Thyroid gland (tissue), 4 donors: Measurements from ENCODE around the gene OPTC. TPM values are rescaled to one million over a fixed set of nuclear protein-coding genes. Genes with fewer than 3 reads are reported as not detected.
A peak's percentile ranks its signal among the peaks of the same experiment; 100 is the strongest.

Experiments used
- DNase-seq, 2 donors: peaks; one replicate each; pipeline ENCODE4 v3.0.0-alpha.2; 2019
- H3K27ac ChIP-seq, 3 donors: fragments of 200-600 bp; sonication (generic); 1 replicate in 2 of 3; 2 replicates in 1 of 3; pipeline ENCODE4 v1.5.1; 2016 to 2019; ENCODE audit warnings: mild to moderate bottlenecking in 1 of 3, moderate library complexity in 1 of 3
- H3K27me3 ChIP-seq: fragments of 200-600 bp; sonication (generic); one replicate; pipeline ENCODE4 v1.5.1; 2019
- H3K36me3 ChIP-seq, 2 donors: fragments of 200-600 bp; sonication (generic); one replicate each; pipeline ENCODE4 v1.5.1; 2016 to 2019
- H3K4me1 ChIP-seq, 2 donors: fragments of 200-600 bp; sonication (generic); one replicate each; pipeline ENCODE4 v1.5.1; 2017 to 2019
- H3K4me3 ChIP-seq, 3 donors: fragments of 200-600 bp; sonication (generic); replicated peaks in 1 of 3; 1 replicate in 2 of 3; 2 replicates in 1 of 3; pipeline ENCODE4 v1.5.1; 2016; ENCODE audit warnings: mild to moderate bottlenecking in 1 of 3
- H3K9me3 ChIP-seq: fragments of 200-600 bp; sonication (generic); one replicate; pipeline ENCODE4 v1.5.1; 2017
- POLR2A ChIP-seq, 2 donors: fragments of 450-650 bp; IDR thresholded peaks; one replicate each; pipeline ENCODE4 v1.6.1; 2017; ENCODE audit warnings: antibody characterized with exemption in 2 of 2, mild to moderate bottlenecking in 2 of 2, moderate library complexity in 1 of 2
- WGBS, 2 donors: methylation state at CpG; one replicate each; pipeline ENCODE4 v1.1.5; 2017; 5-methylcytosine and 5-hydroxymethylcytosine counted together
- intact Hi-C: fragments of 100-400 bp; cut with DNase I; formaldehyde crosslinking; loops from one replicate; pipeline ENCODE4 v1.15.1; 2023
- total RNA-seq, 4 donors: library from RNA; depleted of rRNA; stranded (reverse); fragments of >200 nt; gene quantifications; one replicate each; pipeline ENCODE4 v1.2.3, GENCODE V29; 2016
- TF ChIP-seq, protein P1 (sequence below), 6 experiments: fragments of 200-600 bp in 3 of 6; fragments of 450-650 bp in 3 of 6; sonication (generic) in 3 of 6; IDR thresholded peaks; one replicate each; pipeline ENCODE4 v1.5.1; 2016 to 2019; ENCODE audit warnings: antibody characterized with exemption in 6 of 6, mild to moderate bottlenecking in 2 of 6, inconsistent platforms in 1 of 6, moderate library complexity in 1 of 6

OPTC gene
- total RNA-seq, 4 donors from 2014 or later, result not detected

DNA sequence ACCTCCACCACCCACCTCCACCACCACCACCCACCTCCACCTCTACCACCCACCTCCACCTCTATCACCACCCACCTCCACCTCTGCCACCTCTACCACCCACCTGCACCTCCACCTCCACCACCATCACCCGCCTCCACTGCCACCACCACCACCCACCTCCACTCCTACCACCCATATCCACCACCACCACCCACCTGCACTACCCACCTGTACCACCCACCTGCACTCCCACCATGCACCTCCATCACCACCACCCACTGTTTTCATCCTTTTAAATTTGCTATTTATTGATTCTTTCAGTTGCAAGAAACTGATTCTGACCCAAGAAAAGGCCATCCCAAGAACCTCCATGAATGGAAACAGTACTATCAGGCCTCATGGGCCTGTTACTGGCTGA is 6.3 kb downstream of the OPTC start:
- Histone ChIP-seq H3K4me3 (no peak overlapping the region), H3K27me3 (no peaks in the 10 kb centered on the region), H3K4me1 (no peaks in the 10 kb centered on the region), H3K9me3 (no peaks in the 10 kb centered on the region), H3K36me3 (no peaks in the 10 kb centered on the region), H3K27ac (no peak overlapping the region)
- no peak for TF ChIP-seq POLR2A (IDR thresholded peaks at IDR 0.05)
- TF ChIP-seq, protein P1, sequence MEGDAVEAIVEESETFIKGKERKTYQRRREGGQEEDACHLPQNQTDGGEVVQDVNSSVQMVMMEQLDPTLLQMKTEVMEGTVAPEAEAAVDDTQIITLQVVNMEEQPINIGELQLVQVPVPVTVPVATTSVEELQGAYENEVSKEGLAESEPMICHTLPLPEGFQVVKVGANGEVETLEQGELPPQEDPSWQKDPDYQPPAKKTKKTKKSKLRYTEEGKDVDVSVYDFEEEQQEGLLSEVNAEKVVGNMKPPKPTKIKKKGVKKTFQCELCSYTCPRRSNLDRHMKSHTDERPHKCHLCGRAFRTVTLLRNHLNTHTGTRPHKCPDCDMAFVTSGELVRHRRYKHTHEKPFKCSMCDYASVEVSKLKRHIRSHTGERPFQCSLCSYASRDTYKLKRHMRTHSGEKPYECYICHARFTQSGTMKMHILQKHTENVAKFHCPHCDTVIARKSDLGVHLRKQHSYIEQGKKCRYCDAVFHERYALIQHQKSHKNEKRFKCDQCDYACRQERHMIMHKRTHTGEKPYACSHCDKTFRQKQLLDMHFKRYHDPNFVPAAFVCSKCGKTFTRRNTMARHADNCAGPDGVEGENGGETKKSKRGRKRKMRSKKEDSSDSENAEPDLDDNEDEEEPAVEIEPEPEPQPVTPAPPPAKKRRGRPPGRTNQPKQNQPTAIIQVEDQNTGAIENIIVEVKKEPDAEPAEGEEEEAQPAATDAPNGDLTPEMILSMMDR (IDR thresholded peaks at IDR 0.05), result no peak
- WGBS, 2 donors, result 96% methylated on average over 1 of the region's 1 CpG
- intact Hi-C loops, result loop anchor here (10.0 kb wide), 1 partner anchor 125 kb away; the partner anchor contains the start of gene ATP2B4
- DNase-seq, result no peak

DNA sequence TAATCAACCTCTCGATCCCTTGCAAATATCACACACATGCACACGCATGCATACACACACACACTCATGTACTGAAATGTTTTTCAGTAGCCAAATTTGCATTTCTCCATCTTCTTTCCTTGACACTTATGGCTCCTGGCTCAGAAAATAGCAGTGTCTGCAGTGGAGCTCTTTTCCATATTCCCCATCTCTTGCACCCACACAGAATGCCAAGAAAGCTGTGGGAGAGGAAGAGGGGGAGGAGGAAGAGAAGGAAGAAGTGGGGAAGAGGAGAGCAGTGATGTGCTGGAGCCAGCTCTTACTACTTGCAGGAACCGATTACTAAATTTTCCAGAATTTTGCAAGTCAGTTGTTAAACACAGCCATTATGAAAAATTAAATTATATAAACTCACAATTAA is 9.9 kb downstream of the OPTC start:
- Histone ChIP-seq H3K27me3 (no peaks in the 10 kb centered on the region), H3K36me3 (no peaks in the 10 kb centered on the region), H3K9me3 (no peaks in the 10 kb centered on the region), H3K4me1 (peaks cover 5 to 15% of the 10 kb centered on the region in 2 donors), H3K27ac (no peak overlapping the region), H3K4me3 (no peak overlapping the region)
- TF ChIP-seq POLR2A (IDR thresholded peaks at IDR 0.05), result no peak
- TF ChIP-seq, protein P1 (IDR thresholded peaks at IDR 0.05), result no peak
- no peak for DNase-seq
- 81 to 87% methylated on average over 3 of the region's 3 CpGs for WGBS, 2 donors
- intact Hi-C loops, result loop anchor here (2.0 to 10.0 kb wide), 2 partner anchors 121 to 199 kb away; partner anchors contain the start of gene ATP2B4

DNA sequence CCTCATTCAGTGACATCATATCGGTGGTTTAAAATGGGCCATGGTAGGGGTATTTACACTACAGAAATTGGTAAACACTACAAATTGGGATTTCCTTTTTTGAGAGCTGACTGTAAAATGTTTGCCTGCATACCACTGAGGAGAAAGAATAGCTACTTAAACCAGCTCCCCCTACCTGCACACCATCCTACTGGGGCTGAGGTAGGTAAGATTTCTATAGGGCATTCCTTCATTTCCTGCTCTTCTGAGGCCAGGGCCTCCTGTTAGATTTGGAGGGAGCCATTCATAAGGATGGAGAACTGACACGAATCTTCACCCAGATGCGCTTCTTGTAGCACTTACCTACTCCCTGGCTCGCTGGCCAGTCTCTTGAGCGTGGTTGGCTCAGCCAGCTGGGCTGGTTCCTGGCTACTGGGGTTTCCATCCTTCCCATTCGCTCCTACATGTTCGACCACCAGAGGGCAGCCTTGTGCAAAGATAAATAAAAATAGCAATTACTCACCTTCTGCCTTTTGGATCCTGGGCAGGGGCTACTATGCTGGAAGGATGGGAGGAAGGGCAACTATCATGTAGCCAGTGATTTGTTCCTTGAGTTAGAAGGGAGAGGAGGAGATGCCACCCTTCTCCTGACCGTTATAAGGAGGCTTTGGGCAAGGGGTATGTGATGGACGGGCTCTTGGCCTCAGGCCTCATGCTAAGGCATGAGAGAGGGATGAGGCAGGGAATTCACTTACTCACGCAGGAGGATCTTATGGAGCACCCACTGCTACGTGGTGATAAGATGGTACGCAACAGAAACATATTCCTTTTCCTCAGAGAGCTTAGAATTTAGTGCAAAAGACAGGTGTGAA is 10.7 kb downstream of the OPTC start:
- intact Hi-C loops, result loop anchor here (10.0 kb wide), 1 partner anchor 120 kb away; the partner anchor contains the start of gene ATP2B4
- DNase-seq, result peak; percentile 84 to 88
- Histone ChIP-seq H3K9me3 (no peaks in the 10 kb centered on the region), H3K27ac (no peak overlapping the region), H3K36me3 (no peaks in the 10 kb centered on the region), H3K4me3 (no peak overlapping the region), H3K27me3 (no peaks in the 10 kb centered on the region), H3K4me1 (peaks cover 5 to 15% of the 10 kb centered on the region in 2 donors)
- TF ChIP-seq, protein P1 (IDR thresholded peaks at IDR 0.05), result peak; percentile 38 to 86 (median 75)
- TF ChIP-seq POLR2A (IDR thresholded peaks at IDR 0.05), result no peak
- WGBS, 2 donors, result 33 to 34% methylated on average over 12 of the region's 12 CpGs

DNA sequence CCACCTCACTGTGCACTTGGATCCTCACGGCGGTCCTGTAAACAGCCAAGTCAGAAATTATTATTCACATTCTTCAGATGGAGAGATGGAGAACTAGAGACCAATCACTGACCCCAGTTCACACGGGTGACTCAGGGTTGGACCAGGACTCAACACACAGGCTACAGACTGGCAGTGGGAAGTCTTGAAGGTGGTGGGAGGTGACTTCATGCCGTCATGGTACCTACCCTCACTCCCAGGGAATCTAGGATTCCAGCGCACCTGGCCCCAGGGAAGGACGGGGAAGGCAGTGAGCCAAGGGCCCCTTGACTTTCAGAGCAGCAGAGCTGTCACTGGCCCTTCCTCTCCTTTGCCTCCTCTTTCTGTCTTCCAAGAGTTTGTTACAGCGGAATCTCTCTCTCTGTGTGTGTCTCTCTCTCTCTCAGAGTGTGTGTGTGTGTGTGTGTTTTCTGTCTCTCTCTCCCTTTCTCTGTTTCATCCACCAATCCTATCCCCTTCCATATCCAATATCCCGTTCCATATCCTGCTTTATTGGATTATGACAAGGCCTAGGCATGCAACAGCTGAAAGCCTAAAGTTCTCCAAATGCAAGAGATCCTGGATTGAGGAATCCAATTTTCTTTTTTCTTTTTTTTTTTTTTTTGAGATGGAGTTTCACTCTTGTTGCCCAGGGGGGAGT is 11.7 kb downstream of the OPTC start:
- 84 to 88% methylated on average over 8 of the region's 8 CpGs for whole genome bisulfite sequencing, 2 donors
- Histone ChIP-seq H3K4me3 (no peak overlapping the region), H3K36me3 (no peaks in the 10 kb centered on the region), H3K27ac (no peak overlapping the region), H3K4me1 (peaks cover 5 to 15% of the 10 kb centered on the region in 2 donors), H3K9me3 (no peaks in the 10 kb centered on the region), H3K27me3 (no peaks in the 10 kb centered on the region)
- intact Hi-C loops, result loop anchor here (10.0 kb wide), 1 partner anchor 119 kb away; the partner anchor contains the start of gene ATP2B4
- TF ChIP-seq, protein P1 (IDR thresholded peaks at IDR 0.05), result no peak
- no peak for TF ChIP-seq POLR2A (IDR thresholded peaks at IDR 0.05)
- DNase-seq, result no peak
